ENCODE data around the gene HAPLN2.

DNA sequence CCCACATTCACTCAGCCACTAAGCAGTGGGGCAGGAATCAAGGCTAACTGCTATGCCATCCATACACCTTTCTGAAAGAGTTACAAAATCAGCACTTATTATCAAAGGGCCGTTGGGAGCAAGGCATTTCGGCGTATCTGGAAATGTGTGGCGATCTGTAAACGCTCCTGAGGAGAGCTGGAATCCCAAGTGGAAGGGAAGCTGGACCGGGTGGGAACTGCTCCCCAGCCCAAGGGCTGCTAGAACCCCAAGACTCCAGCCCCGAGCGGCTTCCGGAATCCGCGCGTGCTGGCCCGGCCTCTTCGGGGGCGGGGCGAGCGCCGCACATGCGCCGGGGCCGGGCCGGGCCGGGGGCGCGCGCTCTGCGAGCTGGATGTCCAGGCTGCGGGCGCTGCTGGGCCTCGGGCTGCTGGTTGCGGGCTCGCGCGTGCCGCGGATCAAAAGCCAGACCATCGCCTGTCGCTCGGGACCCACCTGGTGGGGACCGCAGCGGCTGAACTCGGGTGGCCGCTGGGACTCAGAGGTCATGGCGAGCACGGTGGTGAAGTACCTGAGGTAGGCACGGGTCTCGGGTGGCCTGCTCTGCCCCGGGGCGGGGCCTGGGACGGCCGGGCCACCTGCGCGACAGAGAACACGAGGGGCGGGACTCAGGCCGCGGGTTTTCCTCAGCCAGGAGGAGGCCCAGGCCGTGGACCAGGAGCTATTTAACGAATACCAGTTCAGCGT lies 27.6 kb upstream of the HAPLN2 start, which contains the start of gene NAXE:
- TF ChIP-seq, protein P1, sequence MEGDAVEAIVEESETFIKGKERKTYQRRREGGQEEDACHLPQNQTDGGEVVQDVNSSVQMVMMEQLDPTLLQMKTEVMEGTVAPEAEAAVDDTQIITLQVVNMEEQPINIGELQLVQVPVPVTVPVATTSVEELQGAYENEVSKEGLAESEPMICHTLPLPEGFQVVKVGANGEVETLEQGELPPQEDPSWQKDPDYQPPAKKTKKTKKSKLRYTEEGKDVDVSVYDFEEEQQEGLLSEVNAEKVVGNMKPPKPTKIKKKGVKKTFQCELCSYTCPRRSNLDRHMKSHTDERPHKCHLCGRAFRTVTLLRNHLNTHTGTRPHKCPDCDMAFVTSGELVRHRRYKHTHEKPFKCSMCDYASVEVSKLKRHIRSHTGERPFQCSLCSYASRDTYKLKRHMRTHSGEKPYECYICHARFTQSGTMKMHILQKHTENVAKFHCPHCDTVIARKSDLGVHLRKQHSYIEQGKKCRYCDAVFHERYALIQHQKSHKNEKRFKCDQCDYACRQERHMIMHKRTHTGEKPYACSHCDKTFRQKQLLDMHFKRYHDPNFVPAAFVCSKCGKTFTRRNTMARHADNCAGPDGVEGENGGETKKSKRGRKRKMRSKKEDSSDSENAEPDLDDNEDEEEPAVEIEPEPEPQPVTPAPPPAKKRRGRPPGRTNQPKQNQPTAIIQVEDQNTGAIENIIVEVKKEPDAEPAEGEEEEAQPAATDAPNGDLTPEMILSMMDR (IDR thresholded peaks at IDR 0.05): no peak
- no peak for TF ChIP-seq EZH2 (IDR thresholded peaks at IDR 0.05; ENCODE audit: borderline replicate concordance, insufficient read depth, low read depth, low read length, poor library complexity, severe bottlenecking)

Measured in B cell (primary cell).